GM19463 (cell line): ENCODE data around the gene TMEM187.
A peak's percentile ranks its signal among the peaks of the same experiment; 100 is the strongest.
"Not testable (repeated sequence)": the region's sequence is repeated elsewhere in the genome, so short reads cannot be mapped to it uniquely, and the experiment has no call there.

Experiments used
- ATAC-seq: cut with Tn5 transposase; IDR thresholded peaks from one replicate; pipeline ENCODE4 v1.9.1; 2021; ENCODE audit warnings: mild to moderate bottlenecking, moderate library complexity; ENCODE audit not compliant: unreplicated experiment

TMEM187 gene

GRCh38 chrX:153994398-153994797, 21.8 kb downstream of the TMEM187 start:
- not testable (repeated sequence) for ATAC-seq

- ATAC-seq: no peak
Observed at GRCh38 chrX:153995504-153995903, 22.9 kb downstream of the TMEM187 start.

GRCh38 chrX:153999359-154000037, 26.9 kb downstream of the TMEM187 start:
- no peak for ATAC-seq

GRCh38 chrX:154000051-154000450, 27.5 kb downstream of the TMEM187 start:
- no peak for ATAC-seq

GRCh38 chrX:154002215-154002719, 29.7 kb downstream of the TMEM187 start:
- peak; percentile 63 for ATAC-seq

- ATAC-seq: no peak
Observed at GRCh38 chrX:154004315-154004714, 31.8 kb downstream of the TMEM187 start.

- no peak for ATAC-seq
Observed at GRCh38 chrX:154006947-154007346, 34.4 kb downstream of the TMEM187 start.

GRCh38 chrX:154008521-154008920, 36.0 kb downstream of the TMEM187 start:
- ATAC-seq: no peak

- no peak for ATAC-seq
Observed at GRCh38 chrX:154010330-154011087, 38.0 kb downstream of the TMEM187 start.

GRCh38 chrX:154011376-154012335, 39.1 kb downstream of the TMEM187 start:
- ATAC-seq: no peak

- no peak for ATAC-seq
Observed at GRCh38 chrX:154012336-154012991, 39.9 kb downstream of the TMEM187 start.

GRCh38 chrX:154013001-154013421, 40.5 kb downstream of the TMEM187 start:
- ATAC-seq: no peak

GRCh38 chrX:154013614-154014360, 41.2 kb downstream of the TMEM187 start:
- peak; percentile 77 for ATAC-seq

- ATAC-seq: no peak
Observed at GRCh38 chrX:154014429-154015380, 42.2 kb downstream of the TMEM187 start.

- ATAC-seq: no peak
Observed at GRCh38 chrX:154015581-154016264, 43.2 kb downstream of the TMEM187 start.

GRCh38 chrX:154016366-154017076, 44.0 kb downstream of the TMEM187 start:
- ATAC-seq: no peak

- no peak for ATAC-seq
Observed at GRCh38 chrX:154017766-154018517, 45.4 kb downstream of the TMEM187 start.
